CD4-positive, alpha-beta memory T cell (primary cell): ENCODE results near the gene ENHO. TPM values are rescaled to one million over a fixed set of nuclear protein-coding genes. Genes with fewer than 3 reads are reported as not detected.
"Not testable (repeated sequence)": the region's sequence is repeated elsewhere in the genome, so short reads cannot be mapped to it uniquely, and the experiment has no call there.

ENCODE experiments used
- CTCF ChIA-PET: fragments of 350-600 bp; sonication (Branson Sonifier 250); formaldehyde crosslinking; loops from one replicate; lab custom pipeline; 2021; ENCODE audit warnings: inconsistent platforms; ENCODE audit not compliant: partially characterized antibody; lab: Charles Lee
- POLR2A ChIA-PET: fragments of 350-600 bp; sonication (Branson Sonifier 250); formaldehyde crosslinking; loops from one replicate; lab custom pipeline; 2021; ENCODE audit not compliant: partially characterized antibody; lab: Charles Lee
- DNase-seq, 5 donors: peaks; one replicate each; pipeline versions ENCODE4 v3.0.0 to v3.0.0-alpha.2; 2020 to 2022; ENCODE audit warnings: mixed read lengths in 1 of 5
- H3K27ac ChIP-seq: one replicate; pipeline ENCODE4 v1.7.0; 2013; ENCODE audit warnings: low read depth, low read length
- H3K27me3 ChIP-seq: 2 replicates; pipeline ENCODE4 v1.7.0; 2013; ENCODE audit warnings: mild to moderate bottlenecking, low read length, moderate library complexity; ENCODE audit not compliant: insufficient read depth
- H3K36me3 ChIP-seq: 2 replicates; pipeline ENCODE4 v1.7.0; 2013; ENCODE audit warnings: mild to moderate bottlenecking, low read length, moderate library complexity; ENCODE audit not compliant: insufficient read depth
- H3K4me1 ChIP-seq: 2 replicates; pipeline ENCODE4 v1.7.0; 2013; ENCODE audit warnings: mild to moderate bottlenecking, low read length, moderate library complexity; ENCODE audit not compliant: insufficient read depth
- H3K4me3 ChIP-seq, 2 donors: one replicate each; pipeline ENCODE4 v1.7.0; 2013; ENCODE audit warnings: low read length in 2 of 2, mild to moderate bottlenecking in 1 of 2
- H3K9me3 ChIP-seq, 2 donors: one replicate each; pipeline ENCODE4 v1.7.0; 2013; ENCODE audit warnings: low read length in 2 of 2, control low read depth in 1 of 2; ENCODE audit not compliant: control insufficient read depth in 1 of 2
- H3K27ac Mint-ChIP-seq, 7 donors: one replicate each; pipeline ENCODE4 v1.8.0; 2020 to 2021; ENCODE audit warnings: mixed read lengths in 7 of 7, mild to moderate bottlenecking in 6 of 7, inconsistent platforms in 3 of 7, moderate library complexity in 3 of 7
- H3K27me3 Mint-ChIP-seq, 2 donors: one replicate each; pipeline ENCODE4 v1.8.0; 2020 to 2021; ENCODE audit warnings: mixed read lengths in 2 of 2
- H3K36me3 Mint-ChIP-seq, 2 donors: one replicate each; pipeline ENCODE4 v1.8.0; 2020 to 2021; ENCODE audit warnings: mixed read lengths in 2 of 2, inconsistent platforms in 1 of 2, mild to moderate bottlenecking in 1 of 2
- H3K4me1 Mint-ChIP-seq, 4 donors: one replicate each; pipeline ENCODE4 v1.8.0; 2020 to 2021; ENCODE audit warnings: mixed read lengths in 4 of 4, mild to moderate bottlenecking in 1 of 4
- H3K4me3 Mint-ChIP-seq, 8 donors: one replicate each; pipeline ENCODE4 v1.8.0; 2020 to 2021; ENCODE audit warnings: mixed read lengths in 8 of 8, mild to moderate bottlenecking in 7 of 8, moderate library complexity in 6 of 8, inconsistent platforms in 3 of 8
- H3K9me3 Mint-ChIP-seq, 8 donors: one replicate each; pipeline ENCODE4 v1.8.0; 2020 to 2021; ENCODE audit warnings: mixed read lengths in 8 of 8, mild to moderate bottlenecking in 5 of 8, inconsistent platforms in 3 of 8, moderate library complexity in 1 of 8
- intact Hi-C: fragments of 100-400 bp; cut with micrococcal nuclease; formaldehyde crosslinking; loops from one replicate; pipeline ENCODE4 v1.15.1; 2023
- polyA plus RNA-seq, 2 donors: library from polyadenylated mRNA; unstranded; fragments of 300-500 nt; fragmentation: Illumina TruSeq; gene quantifications; one replicate each; pipeline ENCODE4 v1.2.3, GENCODE V29; 2021
- total RNA-seq, 2 experiments: library from RNA; stranded (reverse); gene quantifications; one replicate each; pipeline ENCODE4 v1.2.3, GENCODE V29; 2021

The ENHO gene
- total and polyA plus RNA-seq, 4 experiments from 2014 or later: 0.47 TPM; not detected in 3

GRCh38 chr9:34545497-34545896 is 22.7 kb upstream of the ENHO start:
- Mint-ChIP-seq H3K4me3 (no peak overlapping the region), H3K27me3 (peaks cover 15 to 18% of the 10 kb centered on the region in 2 donors), H3K4me1 (no peaks in the 10 kb centered on the region), H3K27ac (no peak overlapping the region), H3K9me3 (no peaks in the 10 kb centered on the region), H3K36me3 (no peaks in the 10 kb centered on the region)
- Histone ChIP-seq H3K9me3 (no peaks in the 10 kb centered on the region), H3K4me3 (no peak overlapping the region), H3K36me3 (no peaks in the 10 kb centered on the region), H3K4me1 (no peaks in the 10 kb centered on the region), H3K27me3 (no peaks in the 10 kb centered on the region), H3K27ac (no peak overlapping the region)
- CTCF ChIA-PET: no interaction called here
- no peak for DNase-seq
- POLR2A ChIA-PET: no interaction called here
- intact Hi-C loops: loop anchor here (5.0 kb wide), 1 partner anchor 47 kb away; no protein-coding TSS in a partner anchor

- intact Hi-C loops: no loop called here
- Histone ChIP-seq H3K9me3 (no peaks in the 10 kb centered on the region), H3K27me3 (no peaks in the 10 kb centered on the region), H3K27ac (no peak overlapping the region), H3K36me3 (no peaks in the 10 kb centered on the region), H3K4me3 (no peak overlapping the region), H3K4me1 (no peaks in the 10 kb centered on the region)
- DNase-seq: no peak
- Mint-ChIP-seq H3K27me3 (peaks cover 19 to 25% of the 10 kb centered on the region in 2 donors), H3K4me3 (no peak overlapping the region), H3K36me3 (no peaks in the 10 kb centered on the region), H3K9me3 (no peaks in the 10 kb centered on the region), H3K27ac (no peak overlapping the region), H3K4me1 (no peaks in the 10 kb centered on the region)
- ChIA-PET CTCF (interaction anchor here (0.8 to 1.5 kb wide), 2 partner anchors 11 to 140 kb away, joined by 3 read pairs; no protein-coding TSS in a partner anchor), POLR2A (no interaction called here)
Observed at GRCh38 chr9:34544035-34544434, 21.2 kb upstream of the ENHO start.

- Histone ChIP-seq H3K9me3 (no peaks in the 10 kb centered on the region), H3K4me3 (no peak overlapping the region), H3K27me3 (peaks cover 4% of the 10 kb centered on the region), H3K36me3 (no peaks in the 10 kb centered on the region), H3K27ac (no peak overlapping the region), H3K4me1 (no peaks in the 10 kb centered on the region)
- intact Hi-C loops: no loop called here
- Mint-ChIP-seq H3K4me1 (no peaks in the 10 kb centered on the region), H3K9me3 (no peaks in the 10 kb centered on the region), H3K27ac (peak overlapping the region in 1 of 7 donors; percentile 58), H3K4me3 (no peak overlapping the region), H3K36me3 (no peaks in the 10 kb centered on the region), H3K27me3 (peaks cover 14 to 25% of the 10 kb centered on the region in 2 donors)
- POLR2A ChIA-PET: no interaction called here
- no peak for DNase-seq
- CTCF ChIA-PET: no interaction called here
Observed at GRCh38 chr9:34541540-34541939, 18.8 kb upstream of the ENHO start.

GRCh38 chr9:34540827-34541226 is 18.0 kb upstream of the ENHO start:
- H3K27me3 Mint-ChIP-seq: peaks cover 18 to 23% of the 10 kb centered on the region in 2 donors
- no peak overlapping the region for H3K4me3 ChIP-seq
- no peaks in the 10 kb centered on the region for H3K4me1 Mint-ChIP-seq
- DNase-seq: no peak
- H3K36me3 Mint-ChIP-seq: no peaks in the 10 kb centered on the region
- no peaks in the 10 kb centered on the region for H3K36me3 ChIP-seq
- ChIA-PET POLR2A (no interaction called here), CTCF (no interaction called here)
- no peak overlapping the region for H3K27ac ChIP-seq
- intact Hi-C loops: no loop called here
- H3K4me1 ChIP-seq: no peaks in the 10 kb centered on the region
- peaks cover 4% of the 10 kb centered on the region for H3K27me3 ChIP-seq
- H3K9me3 ChIP-seq: no peaks in the 10 kb centered on the region
- H3K4me3 Mint-ChIP-seq: no peak overlapping the region
- no peak overlapping the region for H3K27ac Mint-ChIP-seq
- no peaks in the 10 kb centered on the region for H3K9me3 Mint-ChIP-seq

- H3K36me3 ChIP-seq: no peaks in the 10 kb centered on the region
- H3K4me3 Mint-ChIP-seq: no peak overlapping the region
- H3K27me3 ChIP-seq: peaks cover 9% of the 10 kb centered on the region
- H3K27me3 Mint-ChIP-seq: peaks cover 38 to 40% of the 10 kb centered on the region in 2 donors
- H3K9me3 Mint-ChIP-seq: no peaks in the 10 kb centered on the region
- intact Hi-C loops: no loop called here
- no peaks in the 10 kb centered on the region for H3K9me3 ChIP-seq
- no peak overlapping the region for H3K27ac ChIP-seq
- CTCF ChIA-PET: interaction anchor here (0.6 to 1.6 kb wide), 3 partner anchors 36 to 133 kb away, joined by 3 to 5 read pairs (median 4); no protein-coding TSS in a partner anchor
- no peaks in the 10 kb centered on the region for H3K36me3 Mint-ChIP-seq
- POLR2A ChIA-PET: no interaction called here
- H3K27ac Mint-ChIP-seq: no peak overlapping the region
- no peaks in the 10 kb centered on the region for H3K4me1 ChIP-seq
- DNase-seq: no peak
- H3K4me1 Mint-ChIP-seq: no peaks in the 10 kb centered on the region
- no peak overlapping the region for H3K4me3 ChIP-seq
Observed at GRCh38 chr9:34536685-34537084, 13.9 kb upstream of the ENHO start.

GRCh38 chr9:34532041-34532440 is 9.3 kb upstream of the ENHO start:
- H3K27me3 ChIP-seq, H3K36me3 Mint-ChIP-seq, POLR2A ChIA-PET, H3K4me3 Mint-ChIP-seq, H3K4me1 Mint-ChIP-seq, H3K4me3 ChIP-seq, H3K27ac ChIP-seq, H3K4me1 ChIP-seq, H3K9me3 ChIP-seq, H3K27ac Mint-ChIP-seq, H3K36me3 ChIP-seq, intact Hi-C loops, H3K9me3 Mint-ChIP-seq, DNase-seq: not testable (repeated sequence)
- peaks cover 38 to 44% of the 10 kb centered on the region in 2 donors for H3K27me3 Mint-ChIP-seq
- CTCF ChIA-PET: interaction anchor here (1.1 to 1.6 kb wide), 2 partner anchors 12 to 19 kb away, joined by 3 read pairs; no protein-coding TSS in a partner anchor

- Histone ChIP-seq H3K36me3 (no peaks in the 10 kb centered on the region), H3K27ac (no peak overlapping the region), H3K9me3 (no peaks in the 10 kb centered on the region), H3K27me3 (no peaks in the 10 kb centered on the region), H3K4me3 (no peak overlapping the region), H3K4me1 (peaks cover 12% of the 10 kb centered on the region)
- Mint-ChIP-seq H3K36me3 (no peaks in the 10 kb centered on the region), H3K9me3 (peaks cover 0 to 2% (median 0%) of the 10 kb centered on the region in 8 donors), H3K27ac (no peak overlapping the region), H3K27me3 (peaks cover 11 to 17% of the 10 kb centered on the region in 2 donors), H3K4me3 (no peak overlapping the region), H3K4me1 (peaks cover 6 to 13% (median 8%) of the 10 kb centered on the region in 4 donors)
- ChIA-PET CTCF (interaction anchor here (1.5 kb wide), 1 partner anchor 24 kb away, joined by 4 read pairs; no protein-coding TSS in a partner anchor), POLR2A (no interaction called here)
- DNase-seq: no peak
- intact Hi-C loops: no loop called here
Observed at GRCh38 chr9:34526026-34526425, 3.2 kb upstream of the ENHO start.
